ENCODE measurements around the gene IL34.

DNA sequence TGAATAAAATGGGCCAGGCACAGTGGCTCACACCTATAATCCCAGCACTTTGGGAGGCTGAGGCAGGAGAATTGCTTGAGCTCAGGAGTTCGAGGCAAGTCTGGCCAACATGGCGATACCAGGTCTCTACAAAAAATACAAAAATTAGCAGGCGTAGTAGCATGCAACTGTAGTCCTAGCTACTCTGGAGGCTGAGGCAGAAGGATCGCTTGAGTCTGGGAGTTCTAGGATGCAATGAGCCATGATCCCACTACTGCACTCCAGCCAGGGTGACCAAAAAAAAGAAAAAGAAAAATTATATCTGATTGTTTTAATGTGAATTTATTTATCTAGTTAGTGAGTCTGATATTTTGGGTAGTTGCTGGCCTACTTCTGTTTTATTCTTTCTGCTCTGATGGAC, 7.0 kb downstream of the IL34 start:
- no peak for TF ChIP-seq EP300 (IDR thresholded peaks at IDR 0.05; ENCODE audit: borderline replicate concordance in 1 of 2, low read depth in 1 of 2, low read length in 1 of 2)
- no peak for TF ChIP-seq CTCF (IDR thresholded peaks at IDR 0.05)
- no peak for TF ChIP-seq FOXM1 (IDR thresholded peaks at IDR 0.05; ENCODE audit: low read depth)
- TF ChIP-seq CHD2 (IDR thresholded peaks at IDR 0.05; ENCODE audit: low read length, partially characterized antibody), result no peak
- TF ChIP-seq GABPA (IDR thresholded peaks at IDR 0.05; ENCODE audit: low read depth), result no peak
- TF ChIP-seq SIN3A (IDR thresholded peaks at IDR 0.05; ENCODE audit: borderline replicate concordance, low read depth, low read length), result no peak
- TF ChIP-seq EZH2phosphoT487 (IDR thresholded peaks at IDR 0.05; ENCODE audit: borderline replicate concordance, low read depth), result no peak

Data from SK-N-SH (cell line).